HepG2 (cell line): ENCODE results near the gene HAGH. TPM values are rescaled to one million over a fixed set of nuclear protein-coding genes. Genes with fewer than 3 reads are reported as not detected.

Source experiments
- CBX5 ChIP-seq: sonication (generic); formaldehyde crosslinking; IDR thresholded peaks from 2 replicates; pipeline ENCODE4 v1.4.0; 2020; ENCODE audit warnings: missing genetic modification reagents, borderline replicate concordance
- CC2D1A ChIP-seq: sonication (generic); formaldehyde crosslinking; IDR thresholded peaks from 2 replicates; pipeline ENCODE4 v1.8.1; 2023; ENCODE audit warnings: mild to moderate bottlenecking, missing genetic modification reagents
- CREM ChIP-seq, 2 experiments: sonication (generic) in 1 of 2; formaldehyde crosslinking in 1 of 2; IDR thresholded peaks; 2 replicates each; pipeline versions ENCODE4 v1.4.0 to v1.6.1; 2016 to 2020; ENCODE audit warnings: antibody characterized with exemption in 1 of 2, mild to moderate bottlenecking in 1 of 2, missing genetic modification reagents in 1 of 2
- E2F2 ChIP-seq: sonication (generic); formaldehyde crosslinking; IDR thresholded peaks from 2 replicates; pipeline ENCODE4 v1.4.0; 2020; ENCODE audit warnings: missing genetic modification reagents, borderline replicate concordance
- FIP1L1 ChIP-seq: fragments of 200-400 bp; formaldehyde crosslinking; IDR thresholded peaks from 2 replicates; pipeline ENCODE4 v1.6.1; 2018; ENCODE audit warnings: low read depth, mild to moderate bottlenecking, low read length, moderate library complexity, borderline replicate concordance; ENCODE audit not compliant: insufficient read depth
- FOSL2 ChIP-seq: sonication (generic); formaldehyde crosslinking; IDR thresholded peaks from 2 replicates; pipeline ENCODE4 v1.4.0; 2020; ENCODE audit warnings: missing genetic modification reagents
- NFAT5 ChIP-seq: sonication (generic); formaldehyde crosslinking; IDR thresholded peaks from 2 replicates; pipeline ENCODE4 v1.4.0; 2020; ENCODE audit warnings: missing genetic modification reagents
- PLSCR1 ChIP-seq: sonication (generic); formaldehyde crosslinking; IDR thresholded peaks from 2 replicates; pipeline ENCODE4 v1.5.0; 2020; ENCODE audit warnings: missing genetic modification reagents, mild to moderate bottlenecking, borderline replicate concordance
- RBFOX2 ChIP-seq: fragments of 200-400 bp; formaldehyde crosslinking; IDR thresholded peaks from 2 replicates; pipeline ENCODE4 v1.6.1; 2017; ENCODE audit warnings: low read depth, mild to moderate bottlenecking, low read length
- SALL1 ChIP-seq: sonication (generic); formaldehyde crosslinking; IDR thresholded peaks from 2 replicates; pipeline ENCODE4 v1.8.0; 2022; ENCODE audit warnings: mild to moderate bottlenecking, missing genetic modification reagents
- SP2 ChIP-seq: sonication (generic); formaldehyde crosslinking; IDR thresholded peaks from 2 replicates; pipeline ENCODE4 v1.5.1; 2020; ENCODE audit warnings: mild to moderate bottlenecking, missing genetic modification reagents
- SP5 ChIP-seq: IDR thresholded peaks from 2 replicates; pipeline ENCODE4 v1.6.1; 2016; ENCODE audit warnings: low read depth, borderline replicate concordance
- SPEN ChIP-seq: sonication (generic); formaldehyde crosslinking; IDR thresholded peaks from 2 replicates; pipeline ENCODE4 v1.5.1; 2020; ENCODE audit warnings: low read depth, mild to moderate bottlenecking, missing genetic modification reagents
- SRSF9 ChIP-seq: fragments of 200-400 bp; formaldehyde crosslinking; IDR thresholded peaks from 2 replicates; pipeline ENCODE4 v1.6.1; 2018; ENCODE audit warnings: borderline replicate concordance, mild to moderate bottlenecking, low read depth, low read length; ENCODE audit not compliant: insufficient read depth, poor library complexity, severe bottlenecking
- THAP11 ChIP-seq: IDR thresholded peaks from 2 replicates; pipeline ENCODE4 v1.6.1; 2016; ENCODE audit warnings: missing biosample characterization, missing genetic modification reagents
- THAP7 ChIP-seq: sonication (generic); formaldehyde crosslinking; IDR thresholded peaks from 2 replicates; pipeline ENCODE4 v1.8.1; 2023; ENCODE audit warnings: mild to moderate bottlenecking, missing genetic modification reagents
- TOE1 ChIP-seq: sonication (generic); formaldehyde crosslinking; IDR thresholded peaks from 2 replicates; pipeline ENCODE4 v1.4.0; 2020; ENCODE audit warnings: mild to moderate bottlenecking, missing genetic modification reagents
- ZMAT3 ChIP-seq: sonication (generic); formaldehyde crosslinking; conservative IDR thresholded peaks from 2 replicates; pipeline ENCODE4 v1.7.0; 2021; ENCODE audit warnings: missing genetic modification reagents
- ZNF235 ChIP-seq: sonication (generic); formaldehyde crosslinking; IDR thresholded peaks from 2 replicates; pipeline ENCODE4 v1.8.1; 2023; ENCODE audit warnings: mild to moderate bottlenecking, missing genetic modification reagents, borderline replicate concordance
- ZNF564 ChIP-seq: sonication (generic); formaldehyde crosslinking; IDR thresholded peaks from 2 replicates; pipeline ENCODE4 v1.8.1; 2023; ENCODE audit warnings: mild to moderate bottlenecking, missing genetic modification reagents
- ZNF766 ChIP-seq: sonication (generic); formaldehyde crosslinking; IDR thresholded peaks from 2 replicates; pipeline ENCODE4 v1.5.0; 2020; ENCODE audit warnings: missing genetic modification reagents, borderline replicate concordance
- ZNF83 ChIP-seq: sonication (generic); formaldehyde crosslinking; IDR thresholded peaks from 2 replicates; pipeline ENCODE4 v1.4.0; 2020; ENCODE audit warnings: missing genetic modification reagents, mild to moderate bottlenecking, borderline replicate concordance
- polyA plus RNA-seq, 8 experiments: library from polyadenylated mRNA; depleted of rRNA in 3 of 8; stranded (reverse) in 7 of 8; unstranded in 1 of 8; fragments of >200 nt; fragmentation: Illumina TruSeq in 4 of 8; extraction: Trizol in 4 of 8; gene quantifications; 2 replicates each; pipeline versions ENCODE4 v1.2.1 to v1.2.3, GENCODE V29; 2011 to 2016; ENCODE audit warnings: low read depth in 4 of 8, missing spikeins in 1 of 8, mixed read lengths in 1 of 8; ENCODE audit not compliant: insufficient read depth in 1 of 8
- total RNA-seq, 5 experiments: library from RNA; depleted of rRNA; stranded (reverse); fragments of >200 nt; fragmentation: Illumina TruSeq; extraction: Trizol; gene quantifications; 2 replicates each; pipeline ENCODE4 v1.2.3, GENCODE V29; 2016; ENCODE audit warnings: low read depth in 1 of 5

HAGH gene
- total and polyA plus RNA-seq, 2 of the 13 experiments (the other 11 are each of a cell fraction or from before 2014, with no cell fraction given): 70.4 to 95.4 TPM

GRCh38 chr16:1832838-1833454 is 6.3 kb upstream of the HAGH start (continued):
- TF ChIP-seq NFAT5 (CRISPR knock-in tag): no peak
- peak; percentile 70 for TF ChIP-seq THAP11 (CRISPR knock-in tag)
- peak; percentile 92 for TF ChIP-seq SALL1
- TF ChIP-seq FOSL2: peak; percentile 82
- peak; percentile 67; the same call in 1 of the 2 replicates for TF ChIP-seq E2F2
- peak; percentile 57; the same call in 1 of the 2 replicates for TF ChIP-seq CREM (IDR thresholded peaks at IDR 0.05)
- TF ChIP-seq CREM (CRISPR knock-in tag; IDR thresholded peaks at IDR 0.05): no peak
- TF ChIP-seq THAP7 (CRISPR knock-in tag): 0 out of 2 replicates have a peak, but pooled peaks have one; percentile 16
- TF ChIP-seq ZNF564 (CRISPR knock-in tag): no peak
- TF ChIP-seq SPEN: peak; percentile 48; the same call in 1 of the 2 replicates
- no peak for TF ChIP-seq RBFOX2
- no peak for TF ChIP-seq FIP1L1
- TF ChIP-seq SP2 (CRISPR knock-in tag): no peak
- TF ChIP-seq ZNF235: no peak
- TF ChIP-seq CBX5: 0 out of 2 replicates have a peak, but pooled peaks have one; percentile 70
- no peak for TF ChIP-seq PLSCR1
- TF ChIP-seq CC2D1A (CRISPR knock-in tag): no peak
- peak; percentile 81 for TF ChIP-seq SP5 (CRISPR knock-in tag)
- TF ChIP-seq ZNF83 (CRISPR knock-in tag): no peak
- TF ChIP-seq TOE1 (CRISPR knock-in tag): no peak
- TF ChIP-seq SRSF9: no peak
- TF ChIP-seq ZMAT3 (CRISPR knock-in tag): no peak
- TF ChIP-seq ZNF766: no peak
